T-helper 1 cell treated with Interleukin-12 subunit alpha and Interleukin-12 subunit beta and Interleukin-4 antibody, amounts not matched to agents 30 ng/mL and 1 ng/mL, for 36 hours (primary cell): ENCODE measurements around the gene ECE2. TPM values are rescaled to one million over a fixed set of nuclear protein-coding genes. Genes with fewer than 3 reads are reported as not detected.

Source experiments
- intact Hi-C: fragments of 100-400 bp; cut with micrococcal nuclease; formaldehyde crosslinking; loops from one replicate; pipeline ENCODE4 v1.15.1; 2024
- total RNA-seq: library from RNA; stranded (reverse); gene quantifications from 2 replicates; pipeline ENCODE4 v1.2.3, GENCODE V29; 2022

ECE2 gene
- total RNA-seq, 1 donor from 2014 or later: not detected

- intact Hi-C loops: no loop called here
These were observed 35.3 kb upstream of the ECE2 start for GRCh38 chr3:184240384-184241140.

GRCh38 chr3:184241141-184241446 is 34.7 kb upstream of the ECE2 start:
- intact Hi-C loops: no loop called here

GRCh38 chr3:184241447-184242296 is 34.1 kb upstream of the ECE2 start:
- intact Hi-C loops: no loop called here

GRCh38 chr3:184242297-184242685 is 33.5 kb upstream of the ECE2 start:
- intact Hi-C loops: no loop called here

GRCh38 chr3:184248454-184249411 is 27.1 kb upstream of the ECE2 start, which contains the start of gene ALG3:
ALG3 (minus strand) TSS chr3:184248962; CDS start chr3:184248940, 22 bp downstream.
- intact Hi-C loops: loop anchor here (1.0 to 2.0 kb wide), 11 partner anchors 51 to 1250 kb away; partner anchors contain the start of genes ABCC5, ABCF3, AP2M1 and EIF2B5

GRCh38 chr3:184249412-184250166 is 26.2 kb upstream of the ECE2 start, which contains the start of gene EEF1AKMT4:
EEF1AKMT4 (plus strand) TSS chr3:184249672; CDS start chr3:184249695, 23 bp downstream.
- intact Hi-C loops: loop anchor here (1.0 to 5.0 kb wide), 22 partner anchors 12 to 1249 kb away; partner anchors contain the start of genes ABCC5, ABCF3, AP2M1 and CAMK2N2

- intact Hi-C loops: loop anchor here (1.0 to 5.0 kb wide), 11 partner anchors 11 to 615 kb away; partner anchors contain the start of genes CAMK2N2, DVL3, KLHL24 and MAGEF1
These were observed 25.5 kb upstream of the ECE2 start for GRCh38 chr3:184250167-184250828.

- intact Hi-C loops: no loop called here
These were observed 20.4 kb upstream of the ECE2 start for GRCh38 chr3:184255291-184256039.

GRCh38 chr3:184257083-184257915 is 18.5 kb upstream of the ECE2 start:
- intact Hi-C loops: no loop called here

- intact Hi-C loops: no loop called here
These were observed 16.9 kb upstream of the ECE2 start for GRCh38 chr3:184258926-184259325.

GRCh38 chr3:184259396-184259877 is 16.4 kb upstream of the ECE2 start:
- intact Hi-C loops: no loop called here

GRCh38 chr3:184259878-184260723 is 15.7 kb upstream of the ECE2 start:
- intact Hi-C loops: loop anchor here (2.0 to 5.0 kb wide), 2 partner anchors 33 to 265 kb away; partner anchors contain the start of gene VWA5B2

- intact Hi-C loops: loop anchor here (1.0 to 5.0 kb wide), 3 partner anchors 10 to 264 kb away; partner anchors contain the start of gene VWA5B2
These were observed 15.0 kb upstream of the ECE2 start for GRCh38 chr3:184260724-184261269.

GRCh38 chr3:184261270-184261853 is 14.5 kb upstream of the ECE2 start, which contains the start of gene CAMK2N2:
CAMK2N2 (minus strand) TSS chr3:184261553; CDS start chr3:184261285, 268 bp downstream.
- intact Hi-C loops: loop anchor here (1.0 to 5.0 kb wide), 3 partner anchors 11 to 263 kb away; partner anchors contain the start of gene VWA5B2
